ENCODE results near the gene PDE8A. TPM values are rescaled to one million over a fixed set of nuclear protein-coding genes. Genes with fewer than 3 reads are reported as not detected.

PDE8A gene
- total and polyA plus RNA-seq, 2 experiments from 2014 or later: 5.6 to 7.5 TPM

DNA sequence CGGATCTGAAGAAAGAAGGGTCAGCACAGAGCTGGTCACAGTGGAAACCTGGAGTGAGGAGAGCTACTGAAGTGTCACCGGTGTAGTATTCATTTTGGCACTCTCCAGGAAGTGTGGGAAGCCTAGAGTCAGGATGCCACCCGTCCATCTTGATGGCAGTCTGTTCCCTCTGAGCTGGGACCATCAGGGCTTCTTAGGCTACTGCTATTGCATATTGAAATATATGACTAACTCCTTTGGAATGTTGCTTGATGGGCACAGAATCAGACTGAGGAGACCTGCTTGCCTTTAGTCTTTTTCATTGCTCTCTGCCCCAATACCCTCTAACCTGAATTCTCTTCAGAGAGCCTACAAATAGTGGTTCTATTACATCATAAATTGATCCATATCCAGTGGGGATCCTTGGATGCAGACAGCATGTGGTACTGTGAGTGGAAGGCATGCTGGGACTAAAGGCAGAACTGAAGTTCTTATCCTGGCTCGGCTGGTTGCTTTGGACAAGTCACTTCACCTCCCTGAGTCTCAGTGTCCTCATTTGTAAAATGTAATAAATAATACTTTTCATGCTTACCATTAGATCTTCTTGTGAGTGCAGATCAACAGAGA, 143.5 kb downstream of the PDE8A start (continued):
- TF ChIP-seq EZH2 (IDR thresholded peaks at IDR 0.05; ENCODE audit: low read depth, unreplicated experiment) (no peak), EZH2phosphoT487 (IDR thresholded peaks at IDR 0.05; ENCODE audit: unreplicated experiment) (no peak)

- H3K4me1 ChIP-seq (ENCODE audit: insufficient read depth): no peaks in the 10 kb centered on the region; the same call in 1 of the 2 replicates
- no peaks in the 10 kb centered on the region for H4K20me1 ChIP-seq (replicated peaks; ENCODE audit: insufficient read depth)
- no peak overlapping the region for H3K4me3 Mint-ChIP-seq
- H3K27ac ChIP-seq (ENCODE audit: low read depth): no peak overlapping the region
- no peaks in the 10 kb centered on the region for H3K36me3 ChIP-seq (ENCODE audit: insufficient read depth)
- H3K27me3 ChIP-seq (ENCODE audit: insufficient read depth): no peaks in the 10 kb centered on the region
- H3K4me2 ChIP-seq: no peak overlapping the region
- no peak overlapping the region for H3K4me3 ChIP-seq
- H3K27ac Mint-ChIP-seq: no peak overlapping the region
- TF ChIP-seq, protein P1, sequence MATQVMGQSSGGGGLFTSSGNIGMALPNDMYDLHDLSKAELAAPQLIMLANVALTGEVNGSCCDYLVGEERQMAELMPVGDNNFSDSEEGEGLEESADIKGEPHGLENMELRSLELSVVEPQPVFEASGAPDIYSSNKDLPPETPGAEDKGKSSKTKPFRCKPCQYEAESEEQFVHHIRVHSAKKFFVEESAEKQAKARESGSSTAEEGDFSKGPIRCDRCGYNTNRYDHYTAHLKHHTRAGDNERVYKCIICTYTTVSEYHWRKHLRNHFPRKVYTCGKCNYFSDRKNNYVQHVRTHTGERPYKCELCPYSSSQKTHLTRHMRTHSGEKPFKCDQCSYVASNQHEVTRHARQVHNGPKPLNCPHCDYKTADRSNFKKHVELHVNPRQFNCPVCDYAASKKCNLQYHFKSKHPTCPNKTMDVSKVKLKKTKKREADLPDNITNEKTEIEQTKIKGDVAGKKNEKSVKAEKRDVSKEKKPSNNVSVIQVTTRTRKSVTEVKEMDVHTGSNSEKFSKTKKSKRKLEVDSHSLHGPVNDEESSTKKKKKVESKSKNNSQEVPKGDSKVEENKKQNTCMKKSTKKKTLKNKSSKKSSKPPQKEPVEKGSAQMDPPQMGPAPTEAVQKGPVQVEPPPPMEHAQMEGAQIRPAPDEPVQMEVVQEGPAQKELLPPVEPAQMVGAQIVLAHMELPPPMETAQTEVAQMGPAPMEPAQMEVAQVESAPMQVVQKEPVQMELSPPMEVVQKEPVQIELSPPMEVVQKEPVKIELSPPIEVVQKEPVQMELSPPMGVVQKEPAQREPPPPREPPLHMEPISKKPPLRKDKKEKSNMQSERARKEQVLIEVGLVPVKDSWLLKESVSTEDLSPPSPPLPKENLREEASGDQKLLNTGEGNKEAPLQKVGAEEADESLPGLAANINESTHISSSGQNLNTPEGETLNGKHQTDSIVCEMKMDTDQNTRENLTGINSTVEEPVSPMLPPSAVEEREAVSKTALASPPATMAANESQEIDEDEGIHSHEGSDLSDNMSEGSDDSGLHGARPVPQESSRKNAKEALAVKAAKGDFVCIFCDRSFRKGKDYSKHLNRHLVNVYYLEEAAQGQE (IDR thresholded peaks at IDR 0.05; ENCODE audit: unreplicated experiment): no peak
- no peak for TF ChIP-seq EZH2phosphoT487 (IDR thresholded peaks at IDR 0.05; ENCODE audit: unreplicated experiment)
- H3K79me2 ChIP-seq (replicated peaks; ENCODE audit: insufficient read depth): no peaks in the 10 kb centered on the region
- peaks cover 11% of the 10 kb centered on the region; the same call in 2 of the 3 replicates for H3K4me1 Mint-ChIP-seq
- peaks cover 12% of the 10 kb centered on the region; the same call in 2 of the 3 replicates for H3K36me3 Mint-ChIP-seq (ENCODE audit: low read depth)
- H3K9me2 ChIP-seq (ENCODE audit: insufficient read depth): no peaks in the 10 kb centered on the region
- peaks cover 3% of the 10 kb centered on the region for H3K27me3 Mint-ChIP-seq (ENCODE audit: insufficient read depth, low read depth, poor library complexity)
- DNase-seq (ENCODE audit: low spot score) (no peak), ATAC-seq (no peak)
- H2AFZ ChIP-seq: no peak overlapping the region
- no peaks in the 10 kb centered on the region for H3K9me3 Mint-ChIP-seq
- H3F3A ChIP-seq (replicated peaks; ENCODE audit: low read depth): no peaks in the 10 kb centered on the region
Measured at GRCh38 chr15:85128621-85129020, 147.0 kb downstream of the PDE8A start.

DNA sequence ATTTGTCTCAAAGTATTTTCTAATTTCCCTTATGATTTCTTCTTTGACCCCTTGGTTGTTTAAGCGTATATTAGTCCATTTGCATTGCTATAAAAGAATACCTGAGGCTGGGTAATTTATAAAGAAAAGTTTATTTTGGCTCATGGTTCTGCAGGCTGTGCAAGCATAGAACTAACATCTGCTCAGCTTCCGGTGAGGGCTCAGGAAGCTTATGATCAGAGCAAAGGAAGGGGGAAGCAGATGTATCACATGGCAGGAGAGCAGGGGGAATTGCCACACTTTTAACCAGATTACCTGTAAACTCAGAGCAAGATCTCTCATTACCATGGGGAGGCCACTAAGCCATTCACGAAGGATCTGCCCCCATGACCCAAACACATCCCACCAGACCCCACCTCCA, 148.2 kb downstream of the PDE8A start:
- H3K79me2 ChIP-seq (replicated peaks; ENCODE audit: insufficient read depth): no peaks in the 10 kb centered on the region
- no peak for ATAC-seq
- H3F3A ChIP-seq (replicated peaks; ENCODE audit: low read depth): no peaks in the 10 kb centered on the region
- H3K4me3 ChIP-seq: no peak overlapping the region
- Mint-ChIP-seq H3K27me3 (ENCODE audit: insufficient read depth, low read depth, poor library complexity) (peaks cover 3% of the 10 kb centered on the region), H3K4me3 (no peak overlapping the region), H3K27ac (no peak overlapping the region), H3K36me3 (ENCODE audit: low read depth) (peaks cover 12% of the 10 kb centered on the region; the same call in 2 of the 3 replicates), H3K9me3 (no peaks in the 10 kb centered on the region), H3K4me1 (peaks cover 7% of the 10 kb centered on the region; the same call in 2 of the 3 replicates)
- no peak overlapping the region for H3K27ac ChIP-seq (ENCODE audit: low read depth)
- H3K9me2 ChIP-seq (ENCODE audit: insufficient read depth): no peaks in the 10 kb centered on the region
- no peaks in the 10 kb centered on the region for H3K36me3 ChIP-seq (ENCODE audit: insufficient read depth)
- H4K20me1 ChIP-seq (replicated peaks; ENCODE audit: insufficient read depth): no peaks in the 10 kb centered on the region
- H3K27me3 ChIP-seq (ENCODE audit: insufficient read depth): no peaks in the 10 kb centered on the region
- no peak overlapping the region for H3K4me2 ChIP-seq
- no peaks in the 10 kb centered on the region; the same call in 1 of the 2 replicates for H3K4me1 ChIP-seq (ENCODE audit: insufficient read depth)
- DNase-seq (ENCODE audit: low spot score): no peak
- H2AFZ ChIP-seq: no peak overlapping the region
- TF ChIP-seq EZH2 (IDR thresholded peaks at IDR 0.05; ENCODE audit: low read depth, unreplicated experiment): no peak
- TF ChIP-seq EZH2phosphoT487 (IDR thresholded peaks at IDR 0.05; ENCODE audit: unreplicated experiment): no peak
- TF ChIP-seq, protein P1 (IDR thresholded peaks at IDR 0.05; ENCODE audit: unreplicated experiment): no peak
- no peak for TF ChIP-seq STAT1 (IDR thresholded peaks at IDR 0.05; ENCODE audit: unreplicated experiment)
- TF ChIP-seq ZNF331 (CRISPR knock-in tag; IDR thresholded peaks at IDR 0.05; ENCODE audit: low read depth): no peak
- TF ChIP-seq, protein P2, sequence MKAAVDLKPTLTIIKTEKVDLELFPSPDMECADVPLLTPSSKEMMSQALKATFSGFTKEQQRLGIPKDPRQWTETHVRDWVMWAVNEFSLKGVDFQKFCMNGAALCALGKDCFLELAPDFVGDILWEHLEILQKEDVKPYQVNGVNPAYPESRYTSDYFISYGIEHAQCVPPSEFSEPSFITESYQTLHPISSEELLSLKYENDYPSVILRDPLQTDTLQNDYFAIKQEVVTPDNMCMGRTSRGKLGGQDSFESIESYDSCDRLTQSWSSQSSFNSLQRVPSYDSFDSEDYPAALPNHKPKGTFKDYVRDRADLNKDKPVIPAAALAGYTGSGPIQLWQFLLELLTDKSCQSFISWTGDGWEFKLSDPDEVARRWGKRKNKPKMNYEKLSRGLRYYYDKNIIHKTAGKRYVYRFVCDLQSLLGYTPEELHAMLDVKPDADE (IDR thresholded peaks at IDR 0.05): no peak
- no peak for TF ChIP-seq CTCF (conservative IDR thresholded peaks at IDR 0.05; ENCODE audit: low read depth in 2 of 2)
